ENCODE data around the gene SLC38A6.

DNA sequence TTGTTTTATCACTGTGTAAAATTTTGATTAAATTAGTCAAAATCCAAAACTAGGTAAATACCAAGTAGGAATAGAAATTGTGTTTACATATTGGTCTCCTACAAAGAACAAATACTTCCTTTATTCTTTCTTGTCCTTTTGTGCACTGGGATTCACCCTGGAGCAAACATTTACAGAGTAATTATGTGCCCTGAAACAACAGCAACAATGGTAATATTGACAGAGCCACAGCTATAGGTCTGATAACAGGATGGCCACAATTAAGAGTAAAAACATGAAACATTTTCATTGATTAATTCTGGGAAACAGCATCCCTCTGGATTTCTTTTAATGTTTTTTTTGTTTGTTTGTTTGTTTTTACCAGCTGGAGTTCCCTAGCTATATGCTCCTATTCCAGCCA, 61.2 kb downstream of the SLC38A6 start:
- TF ChIP-seq, protein P1, sequence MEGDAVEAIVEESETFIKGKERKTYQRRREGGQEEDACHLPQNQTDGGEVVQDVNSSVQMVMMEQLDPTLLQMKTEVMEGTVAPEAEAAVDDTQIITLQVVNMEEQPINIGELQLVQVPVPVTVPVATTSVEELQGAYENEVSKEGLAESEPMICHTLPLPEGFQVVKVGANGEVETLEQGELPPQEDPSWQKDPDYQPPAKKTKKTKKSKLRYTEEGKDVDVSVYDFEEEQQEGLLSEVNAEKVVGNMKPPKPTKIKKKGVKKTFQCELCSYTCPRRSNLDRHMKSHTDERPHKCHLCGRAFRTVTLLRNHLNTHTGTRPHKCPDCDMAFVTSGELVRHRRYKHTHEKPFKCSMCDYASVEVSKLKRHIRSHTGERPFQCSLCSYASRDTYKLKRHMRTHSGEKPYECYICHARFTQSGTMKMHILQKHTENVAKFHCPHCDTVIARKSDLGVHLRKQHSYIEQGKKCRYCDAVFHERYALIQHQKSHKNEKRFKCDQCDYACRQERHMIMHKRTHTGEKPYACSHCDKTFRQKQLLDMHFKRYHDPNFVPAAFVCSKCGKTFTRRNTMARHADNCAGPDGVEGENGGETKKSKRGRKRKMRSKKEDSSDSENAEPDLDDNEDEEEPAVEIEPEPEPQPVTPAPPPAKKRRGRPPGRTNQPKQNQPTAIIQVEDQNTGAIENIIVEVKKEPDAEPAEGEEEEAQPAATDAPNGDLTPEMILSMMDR (IDR thresholded peaks at IDR 0.05): no peak
- TF ChIP-seq POLR2A (IDR thresholded peaks at IDR 0.05): no peak

All from right lobe of liver (tissue), 4 donors.